ENCODE data around the gene CHRNB2.

The CHRNB2 gene

GRCh38 chr1:154556422-154556821 lies 11.2 kb upstream of the CHRNB2 start:
- TF ChIP-seq CTCF (IDR thresholded peaks at IDR 0.05; ENCODE audit: insufficient read depth, missing control alignments): no peak
- DNase-seq (ENCODE audit: insufficient read length, low spot score) (no peak), FAIRE-seq (no peak)

GRCh38 chr1:154557248-154557938 lies 10.2 kb upstream of the CHRNB2 start:
- TF ChIP-seq CTCF (IDR thresholded peaks at IDR 0.05; ENCODE audit: insufficient read depth, missing control alignments): no peak
- no peak for DNase-seq (ENCODE audit: insufficient read length, low spot score)
- no peak for FAIRE-seq

- no peak for DNase-seq (ENCODE audit: insufficient read length, low spot score)
- no peak for FAIRE-seq
- no peak for TF ChIP-seq CTCF (IDR thresholded peaks at IDR 0.05; ENCODE audit: insufficient read depth, missing control alignments)
Observed at GRCh38 chr1:154557939-154558719, 9.4 kb upstream of the CHRNB2 start, which contains the start of gene UBE2Q1. Gene UBE2Q1 (minus strand): TSS chr1:154558662. CDS start chr1:154558553, 109 bp downstream.

- no peak for TF ChIP-seq CTCF (IDR thresholded peaks at IDR 0.05; ENCODE audit: insufficient read depth, missing control alignments)
- FAIRE-seq (no peak), DNase-seq (ENCODE audit: insufficient read length, low spot score) (peak; percentile 83)
Observed at GRCh38 chr1:154558720-154559465, 8.7 kb upstream of the CHRNB2 start.

GRCh38 chr1:154559466-154560044 lies 8.0 kb upstream of the CHRNB2 start:
- DNase-seq (ENCODE audit: insufficient read length, low spot score): no peak
- FAIRE-seq: peak; percentile 93
- peak; percentile 100 for TF ChIP-seq CTCF (IDR thresholded peaks at IDR 0.05; ENCODE audit: insufficient read depth, missing control alignments)

GRCh38 chr1:154565876-154566275 lies 1.7 kb upstream of the CHRNB2 start:
- TF ChIP-seq CTCF (IDR thresholded peaks at IDR 0.05; ENCODE audit: insufficient read depth, missing control alignments): no peak
- DNase-seq (ENCODE audit: insufficient read length, low spot score): no peak
- FAIRE-seq: no peak
